Gastroesophageal sphincter (tissue), 4 donors: ENCODE results near the gene ST8SIA4. TPM values are rescaled to one million over a fixed set of nuclear protein-coding genes. Genes with fewer than 3 reads are reported as not detected.
"Not testable (repeated sequence)": the region's sequence is repeated elsewhere in the genome, so short reads cannot be mapped to it uniquely, and the experiment has no call there.

Source experiments
- ATAC-seq: fragments of 150-250 bp; one replicate; pipeline ENCODE4 v1.9.1; 2016; ENCODE audit warnings: mild to moderate bottlenecking, moderate library complexity
- H3K27ac ChIP-seq, 4 donors: fragments of 200-600 bp; sonication (generic) in 3 of 4; 1 replicate in 3 of 4; 2 replicates in 1 of 4; pipeline ENCODE4 v1.5.1; 2016 to 2019
- H3K27me3 ChIP-seq: fragments of 200-600 bp; sonication (generic); one replicate; pipeline ENCODE4 v1.5.1; 2019
- H3K36me3 ChIP-seq, 2 donors: fragments of 200-600 bp; sonication (generic); one replicate each; pipeline ENCODE4 v1.5.1; 2019; ENCODE audit warnings: control low read depth in 1 of 2
- H3K4me1 ChIP-seq, 3 donors: fragments of 200-600 bp; sonication (generic); 1 replicate in 2 of 3; 2 replicates in 1 of 3; pipeline ENCODE4 v1.5.1; 2016 to 2019; ENCODE audit warnings: control low read depth in 2 of 3
- H3K4me3 ChIP-seq, 2 donors: fragments of 200-600 bp; sonication (generic); one replicate each; pipeline ENCODE4 v1.5.1; 2019; ENCODE audit warnings: mild to moderate bottlenecking in 1 of 2, moderate library complexity in 1 of 2
- H3K9me3 ChIP-seq, 3 donors: fragments of 200-600 bp; sonication (generic); one replicate each; pipeline ENCODE4 v1.5.1; 2017 to 2019; ENCODE audit warnings: control low read depth in 2 of 3
- CTCF ChIP-seq, 4 experiments: fragments of 200-600 bp in 2 of 4; fragments of 450-650 bp in 2 of 4; sonication (generic) in 1 of 4; IDR thresholded peaks; one replicate each; pipeline ENCODE4 v1.5.1; 2017 to 2019; ENCODE audit warnings: antibody characterized with exemption in 4 of 4, mild to moderate bottlenecking in 2 of 4, moderate library complexity in 2 of 4
- EP300 ChIP-seq: sonication (generic); formaldehyde crosslinking; IDR thresholded peaks from one replicate; pipeline ENCODE4 v1.6.1; 2017; ENCODE audit warnings: antibody characterized with exemption, mild to moderate bottlenecking
- POLR2A ChIP-seq, 2 donors: fragments of 450-650 bp; IDR thresholded peaks; one replicate each; pipeline ENCODE4 v1.6.1; 2017; ENCODE audit warnings: antibody characterized with exemption in 2 of 2, mild to moderate bottlenecking in 2 of 2, moderate library complexity in 1 of 2
- POLR2AphosphoS5 ChIP-seq: sonication (generic); formaldehyde crosslinking; IDR thresholded peaks from one replicate; pipeline ENCODE4 v1.6.1; 2017; ENCODE audit warnings: antibody characterized with exemption
- WGBS, 2 donors: methylation state at CpG; one replicate each; pipeline ENCODE4 v1.1.5; 2018; ENCODE audit warnings: low coverage in 1 of 2; 5-methylcytosine and 5-hydroxymethylcytosine counted together
- total RNA-seq, 4 donors: library from RNA; depleted of rRNA; stranded (reverse); fragments of >200 nt; gene quantifications; one replicate each; pipeline ENCODE4 v1.1.0, GENCODE V29; 2016

The ST8SIA4 gene
- total RNA-seq, 4 donors from 2014 or later = 1.1 to 3.9 (median 2.9) TPM

- no peak overlapping the region for H3K27ac ChIP-seq
- H3K27me3 ChIP-seq = no peaks in the 10 kb centered on the region
- TF ChIP-seq POLR2AphosphoS5 = no peak
- no peak for TF ChIP-seq CTCF (IDR thresholded peaks at IDR 0.05)
- no peak for TF ChIP-seq EP300
- no peak for TF ChIP-seq POLR2A (IDR thresholded peaks at IDR 0.05)
- H3K4me3 ChIP-seq = no peak overlapping the region
- no peaks in the 10 kb centered on the region for H3K36me3 ChIP-seq
- WGBS, 2 donors = 40 to 54% methylated on average over 1 to 3 of the region's 4 CpGs
- no peaks in the 10 kb centered on the region for H3K4me1 ChIP-seq
- ATAC-seq = no peak
- peaks cover 0 to 5% (median 0%) of the 10 kb centered on the region in 3 donors for H3K9me3 ChIP-seq
Measured at GRCh38 chr5:100790170-100790665, 112.9 kb downstream of the ST8SIA4 start.

DNA sequence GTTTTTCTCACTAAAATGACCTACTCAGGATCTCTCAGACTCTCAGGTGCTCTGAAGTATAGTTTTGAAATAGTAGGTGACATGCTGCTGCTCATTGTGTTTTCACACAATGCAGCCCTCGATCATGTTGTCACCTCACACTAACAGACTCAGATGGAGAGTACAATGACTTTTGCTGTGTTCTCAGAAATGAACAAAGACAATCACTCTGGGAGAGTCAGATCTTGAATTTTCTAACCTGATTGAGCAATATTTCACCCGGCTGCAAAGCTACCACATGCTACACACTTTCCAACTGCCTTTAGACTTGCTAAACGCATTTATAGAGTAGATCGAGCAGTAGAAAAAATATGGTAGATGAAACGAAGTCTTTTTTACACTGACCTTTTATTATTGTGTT, 113.4 kb downstream of the ST8SIA4 start:
- 74 to 79% methylated on average over 4 to 5 of the region's 5 CpGs for WGBS, 2 donors
- H3K36me3 ChIP-seq = no peaks in the 10 kb centered on the region
- ATAC-seq = no peak
- TF ChIP-seq POLR2AphosphoS5 (no peak), EP300 (no peak), CTCF (IDR thresholded peaks at IDR 0.05) (no peak), POLR2A (IDR thresholded peaks at IDR 0.05) (no peak)
- H3K9me3 ChIP-seq = peaks cover 0 to 5% (median 0%) of the 10 kb centered on the region in 3 donors
- no peak overlapping the region for H3K4me3 ChIP-seq
- no peak overlapping the region for H3K27ac ChIP-seq
- H3K27me3 ChIP-seq = no peaks in the 10 kb centered on the region
- no peaks in the 10 kb centered on the region for H3K4me1 ChIP-seq

GRCh38 chr5:100788417-100788816, 114.7 kb downstream of the ST8SIA4 start:
- 80 to 88% methylated on average over 1 to 2 of the region's 2 CpGs for WGBS, 2 donors
- Histone ChIP-seq H3K36me3 (no peaks in the 10 kb centered on the region), H3K27me3 (no peaks in the 10 kb centered on the region), H3K4me1 (no peaks in the 10 kb centered on the region), H3K4me3 (no peak overlapping the region), H3K9me3 (no peaks in the 10 kb centered on the region), H3K27ac (no peak overlapping the region)
- no peak for TF ChIP-seq CTCF (IDR thresholded peaks at IDR 0.05)
- TF ChIP-seq POLR2AphosphoS5 = no peak
- no peak for TF ChIP-seq EP300
- TF ChIP-seq POLR2A (IDR thresholded peaks at IDR 0.05) = no peak
- ATAC-seq = no peak

GRCh38 chr5:100787648-100788047, 115.4 kb downstream of the ST8SIA4 start:
- TF ChIP-seq POLR2AphosphoS5 = no peak
- Histone ChIP-seq H3K4me1 (no peaks in the 10 kb centered on the region), H3K4me3 (no peak overlapping the region), H3K36me3 (no peaks in the 10 kb centered on the region), H3K9me3 (no peaks in the 10 kb centered on the region), H3K27ac (no peak overlapping the region), H3K27me3 (no peaks in the 10 kb centered on the region)
- WGBS, 2 donors = 100% methylated on average over 2 of the region's 2 CpGs; no CpG with 5 or more reads in 1 of the 2 donors
- ATAC-seq = no peak

DNA sequence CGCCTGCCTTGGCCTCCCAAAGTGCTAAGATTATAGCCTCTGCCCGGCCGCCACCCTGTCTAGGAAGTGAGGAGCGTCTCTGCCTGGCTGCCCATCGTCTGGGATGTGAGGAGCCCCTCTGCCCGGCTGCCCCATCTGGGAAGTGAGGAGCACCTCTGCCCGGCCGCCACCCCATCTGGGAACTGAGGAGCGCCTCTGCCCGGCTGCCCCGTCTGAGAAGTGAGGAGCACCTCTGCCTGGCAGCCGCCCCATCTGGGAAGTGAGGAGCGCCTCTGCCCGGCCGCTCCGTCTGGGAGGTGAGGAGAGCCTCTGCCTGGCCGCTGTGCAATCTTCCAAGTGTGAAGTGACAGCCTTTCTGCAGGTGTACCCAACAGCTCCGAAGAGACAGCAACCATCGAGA, 117.5 kb downstream of the ST8SIA4 start:
- not testable (repeated sequence) for H3K4me3 ChIP-seq, H3K4me1 ChIP-seq, ATAC-seq, H3K36me3 ChIP-seq, H3K9me3 ChIP-seq, H3K27ac ChIP-seq, H3K27me3 ChIP-seq
- no CpG with 5 or more reads among the region's 19 CpGs for WGBS, 2 donors

- no peak for TF ChIP-seq EP300
- TF ChIP-seq CTCF (IDR thresholded peaks at IDR 0.05) = no peak
- TF ChIP-seq POLR2AphosphoS5 = no peak
- no peak for TF ChIP-seq POLR2A (IDR thresholded peaks at IDR 0.05)
- WGBS, 2 donors = 65 to 89% methylated on average over 4 of the region's 4 CpGs
- Histone ChIP-seq H3K9me3 (no peaks in the 10 kb centered on the region), H3K27ac (no peak overlapping the region), H3K4me1 (no peaks in the 10 kb centered on the region), H3K36me3 (no peaks in the 10 kb centered on the region), H3K4me3 (no peak overlapping the region), H3K27me3 (no peaks in the 10 kb centered on the region)
- peak; percentile 53 for ATAC-seq
Measured at GRCh38 chr5:100780376-100780870, 122.7 kb downstream of the ST8SIA4 start.
